Measurements from ENCODE around the gene PTPRN2. TPM values are rescaled to one million over a fixed set of nuclear protein-coding genes. Genes with fewer than 3 reads are reported as not detected.

The PTPRN2 gene
- total and polyA plus RNA-seq, 2 donors (not counting 3 experiments of a cell fraction or from before 2014, with no cell fraction given) = 0.62 to 0.88 TPM

GRCh38 chr7:157900011-157900410 is 687.6 kb downstream of the PTPRN2 start:
- Histone ChIP-seq H3K27ac (ENCODE audit: insufficient read depth, low read depth, low read length) (no peak overlapping the region), H3K36me3 (ENCODE audit: control insufficient read depth in 2 of 2, extremely low read depth in 1 of 2, insufficient read depth in 2 of 2, low read length in 2 of 2) (no peaks in the 10 kb centered on the region), H3K4me3 (replicated peaks in 1 of 3; ENCODE audit: insufficient read depth in 1 of 3, low read depth in 1 of 3, low read length in 3 of 3) (no peak overlapping the region), H3K9ac (replicated peaks; ENCODE audit: extremely low read depth, insufficient read depth, low read length) (no peak overlapping the region), H3K4me1 (ENCODE audit: control insufficient read depth, extremely low read depth, insufficient read depth, low read length) (no peaks in the 10 kb centered on the region), H3K9me1 (replicated peaks; ENCODE audit: control insufficient read depth, extremely low read depth, insufficient read depth, low read length) (no peaks in the 10 kb centered on the region), H2AFZ (ENCODE audit: low read depth, low read length) (no peak overlapping the region), H3K9me3 (replicated peaks; ENCODE audit: control insufficient read depth, insufficient read depth, low read length) (peaks cover 4% of the 10 kb centered on the region), H3K79me2 (ENCODE audit: control insufficient read depth, insufficient read depth, low read length) (no peaks in the 10 kb centered on the region), H4K20me1 (replicated peaks; ENCODE audit: control insufficient read depth, extremely low read depth, insufficient read depth, low read length) (no peaks in the 10 kb centered on the region), H3K27me3 (ENCODE audit: control insufficient read depth in 2 of 2, insufficient read depth in 2 of 2, low read length in 2 of 2) (no peaks in the 10 kb centered on the region), H3K4me2 (ENCODE audit: insufficient read depth, low read length) (no peak overlapping the region)
- POLR2A ChIA-PET = no interaction called here
- FAIRE-seq (no peak), DNase-seq (ENCODE audit: low read depth, low spot score) (no peak)
- no TSS peak for BruUV-seq (replicated peaks)
- TF ChIP-seq MYC (IDR thresholded peaks at IDR 0.05; ENCODE audit: low read depth, low read length) (no peak), GATA2 (IDR thresholded peaks at IDR 0.05; ENCODE audit: insufficient read depth, insufficient read length, low read depth, low read length) (no peak), JUN (IDR thresholded peaks at IDR 0.05; ENCODE audit: borderline replicate concordance, insufficient read depth, insufficient read length, low read depth) (no peak), FOS (IDR thresholded peaks at IDR 0.05; ENCODE audit: borderline replicate concordance, insufficient read depth, low read length) (no peak), POLR2A (IDR thresholded peaks at IDR 0.05; ENCODE audit: low read depth, low read length) (no peak), POLR2AphosphoS5 (IDR thresholded peaks at IDR 0.05; ENCODE audit: insufficient read depth, low read depth, low read length) (no peak), EZH2 (IDR thresholded peaks at IDR 0.05; ENCODE audit: borderline replicate concordance, low read depth, low read length, severe bottlenecking) (no peak), CTCF (IDR thresholded peaks at IDR 0.05; ENCODE audit: extremely low read depth in 1 of 2, insufficient read depth in 1 of 2, low read depth in 1 of 2, low read length in 2 of 2) (no peak), MAX (IDR thresholded peaks at IDR 0.05; ENCODE audit: insufficient read depth, insufficient read length) (no peak)
- dilution Hi-C loops (cut with MboI; ENCODE audit: extremely low pct_ligation_motif_present, low sequenced_read_pairs) (no loop called here), intact Hi-C loops (cut with micrococcal nuclease) (loop anchor here (5.0 kb wide), 1 partner anchor 1678 kb away; no protein-coding TSS in a partner anchor)
- CTCF ChIA-PET = no interaction called here

Data from endothelial cell of umbilical vein (primary cell).